Mucosa of stomach (tissue), 1 donor: ENCODE data around the gene THSD7A.

Source experiments
- H3K27me3 ChIP-seq: one replicate; pipeline ENCODE4 v1.7.0; 2013; ENCODE audit warnings: mild to moderate bottlenecking, low read length; ENCODE audit not compliant: control insufficient read depth, insufficient read depth
- H3K36me3 ChIP-seq: one replicate; pipeline ENCODE4 v1.7.0; 2013; ENCODE audit warnings: low read length; ENCODE audit not compliant: control insufficient read depth, insufficient read depth
- H3K4me1 ChIP-seq: one replicate; pipeline ENCODE4 v1.7.0; 2013; ENCODE audit warnings: mild to moderate bottlenecking, low read length; ENCODE audit not compliant: control insufficient read depth, insufficient read depth
- H3K4me3 ChIP-seq: one replicate; pipeline ENCODE4 v1.7.0; 2013; ENCODE audit warnings: low read length
- H3K9ac ChIP-seq: one replicate; pipeline ENCODE4 v1.7.0; 2013; ENCODE audit warnings: mild to moderate bottlenecking, low read length, moderate library complexity
- H3K9me3 ChIP-seq: one replicate; pipeline ENCODE4 v1.7.0; 2013; ENCODE audit warnings: mild to moderate bottlenecking, low read length, moderate library complexity; ENCODE audit not compliant: control insufficient read depth
- donor health status: Pancreatic carcinoma.

Gene THSD7A

GRCh38 chr7:11758627-11759111, 73.3 kb downstream of the THSD7A start:
- no peaks in the 10 kb centered on the region for H3K9me3 ChIP-seq
- H3K36me3 ChIP-seq: no peaks in the 10 kb centered on the region
- H3K4me1 ChIP-seq: no peaks in the 10 kb centered on the region
- no peak overlapping the region for H3K4me3 ChIP-seq
- no peak overlapping the region for H3K9ac ChIP-seq
- no peaks in the 10 kb centered on the region for H3K27me3 ChIP-seq

- Histone ChIP-seq H3K4me3 (no peak overlapping the region), H3K9ac (no peak overlapping the region), H3K9me3 (no peaks in the 10 kb centered on the region), H3K4me1 (no peaks in the 10 kb centered on the region), H3K36me3 (no peaks in the 10 kb centered on the region), H3K27me3 (no peaks in the 10 kb centered on the region)
These were observed 74.8 kb downstream of the THSD7A start for GRCh38 chr7:11757153-11757552.

GRCh38 chr7:11754933-11755332, 77.1 kb downstream of the THSD7A start:
- H3K4me1 ChIP-seq: no peaks in the 10 kb centered on the region
- no peaks in the 10 kb centered on the region for H3K27me3 ChIP-seq
- H3K36me3 ChIP-seq: no peaks in the 10 kb centered on the region
- H3K9ac ChIP-seq: no peak overlapping the region
- H3K9me3 ChIP-seq: no peaks in the 10 kb centered on the region
- H3K4me3 ChIP-seq: no peak overlapping the region

GRCh38 chr7:11754123-11754522, 77.9 kb downstream of the THSD7A start:
- no peaks in the 10 kb centered on the region for H3K9me3 ChIP-seq
- H3K4me1 ChIP-seq: peaks cover 6% of the 10 kb centered on the region
- H3K4me3 ChIP-seq: no peak overlapping the region
- no peaks in the 10 kb centered on the region for H3K27me3 ChIP-seq
- H3K9ac ChIP-seq: no peak overlapping the region
- no peaks in the 10 kb centered on the region for H3K36me3 ChIP-seq

GRCh38 chr7:11753433-11753832, 78.6 kb downstream of the THSD7A start:
- Histone ChIP-seq H3K4me1 (peaks cover 6% of the 10 kb centered on the region), H3K36me3 (no peaks in the 10 kb centered on the region), H3K9me3 (no peaks in the 10 kb centered on the region), H3K27me3 (no peaks in the 10 kb centered on the region), H3K4me3 (no peak overlapping the region), H3K9ac (no peak overlapping the region)

GRCh38 chr7:11751807-11752389, 80.1 kb downstream of the THSD7A start:
- Histone ChIP-seq H3K27me3 (no peaks in the 10 kb centered on the region), H3K4me3 (no peak overlapping the region), H3K9me3 (no peaks in the 10 kb centered on the region), H3K36me3 (no peaks in the 10 kb centered on the region), H3K9ac (no peak overlapping the region), H3K4me1 (peaks cover 6% of the 10 kb centered on the region)

GRCh38 chr7:11751315-11751714, 80.7 kb downstream of the THSD7A start:
- Histone ChIP-seq H3K4me3 (no peak overlapping the region), H3K36me3 (no peaks in the 10 kb centered on the region), H3K4me1 (peaks cover 6% of the 10 kb centered on the region), H3K9ac (no peak overlapping the region), H3K27me3 (no peaks in the 10 kb centered on the region), H3K9me3 (no peaks in the 10 kb centered on the region)

GRCh38 chr7:11750191-11750590, 81.8 kb downstream of the THSD7A start:
- Histone ChIP-seq H3K4me3 (no peak overlapping the region), H3K9ac (no peak overlapping the region), H3K9me3 (no peaks in the 10 kb centered on the region), H3K36me3 (no peaks in the 10 kb centered on the region), H3K27me3 (no peaks in the 10 kb centered on the region), H3K4me1 (peaks cover 6% of the 10 kb centered on the region)

- no peaks in the 10 kb centered on the region for H3K36me3 ChIP-seq
- no peak overlapping the region for H3K4me3 ChIP-seq
- H3K9ac ChIP-seq: no peak overlapping the region
- H3K4me1 ChIP-seq: peaks cover 6% of the 10 kb centered on the region
- no peaks in the 10 kb centered on the region for H3K9me3 ChIP-seq
- no peaks in the 10 kb centered on the region for H3K27me3 ChIP-seq
These were observed 82.4 kb downstream of the THSD7A start for GRCh38 chr7:11749629-11750028.

- no peaks in the 10 kb centered on the region for H3K9me3 ChIP-seq
- no peak overlapping the region for H3K9ac ChIP-seq
- H3K27me3 ChIP-seq: no peaks in the 10 kb centered on the region
- H3K4me1 ChIP-seq: peaks cover 6% of the 10 kb centered on the region
- no peaks in the 10 kb centered on the region for H3K36me3 ChIP-seq
- H3K4me3 ChIP-seq: no peak overlapping the region
These were observed 83.1 kb downstream of the THSD7A start for GRCh38 chr7:11748884-11749283.

GRCh38 chr7:11747715-11748485, 84.1 kb downstream of the THSD7A start:
- Histone ChIP-seq H3K36me3 (no peaks in the 10 kb centered on the region), H3K4me1 (peaks cover 6% of the 10 kb centered on the region), H3K9me3 (no peaks in the 10 kb centered on the region), H3K4me3 (no peak overlapping the region), H3K9ac (no peak overlapping the region), H3K27me3 (no peaks in the 10 kb centered on the region)

- H3K4me3 ChIP-seq: no peak overlapping the region
- H3K9ac ChIP-seq: no peak overlapping the region
- no peaks in the 10 kb centered on the region for H3K9me3 ChIP-seq
- no peaks in the 10 kb centered on the region for H3K27me3 ChIP-seq
- peaks cover 6% of the 10 kb centered on the region for H3K4me1 ChIP-seq
- H3K36me3 ChIP-seq: no peaks in the 10 kb centered on the region
These were observed 85.4 kb downstream of the THSD7A start for GRCh38 chr7:11746591-11746990.
